GM19351 (cell line): ENCODE data around the gene CCT4.
"Not testable (repeated sequence)": the region's sequence is repeated elsewhere in the genome, so short reads cannot be mapped to it uniquely, and the experiment has no call there.

Source experiments
- ATAC-seq: cut with Tn5 transposase; IDR thresholded peaks from one replicate; pipeline ENCODE4 v1.9.1; 2021; ENCODE audit warnings: mild to moderate bottlenecking, moderate library complexity; ENCODE audit not compliant: unreplicated experiment

CCT4 gene

DNA sequence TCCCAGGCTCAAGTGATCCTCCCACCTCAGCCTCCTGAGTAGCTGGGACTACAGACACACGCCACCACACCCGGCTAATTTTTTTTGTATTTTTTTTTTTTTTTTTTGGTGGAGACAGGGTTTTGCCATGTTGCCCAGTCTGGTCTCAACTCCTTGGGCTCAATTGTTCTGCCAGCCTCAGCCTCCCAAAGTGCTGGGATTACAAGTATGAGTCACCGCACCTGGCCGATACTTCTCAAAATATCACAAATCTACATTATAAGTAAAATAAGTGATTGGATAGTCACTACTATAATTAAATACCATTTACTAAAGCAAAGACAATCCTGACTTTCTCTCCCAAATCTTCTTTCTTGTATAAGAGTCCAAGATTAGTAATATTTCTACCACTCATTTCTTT is 9.1 kb downstream of the CCT4 start:
- not testable (repeated sequence) for ATAC-seq

DNA sequence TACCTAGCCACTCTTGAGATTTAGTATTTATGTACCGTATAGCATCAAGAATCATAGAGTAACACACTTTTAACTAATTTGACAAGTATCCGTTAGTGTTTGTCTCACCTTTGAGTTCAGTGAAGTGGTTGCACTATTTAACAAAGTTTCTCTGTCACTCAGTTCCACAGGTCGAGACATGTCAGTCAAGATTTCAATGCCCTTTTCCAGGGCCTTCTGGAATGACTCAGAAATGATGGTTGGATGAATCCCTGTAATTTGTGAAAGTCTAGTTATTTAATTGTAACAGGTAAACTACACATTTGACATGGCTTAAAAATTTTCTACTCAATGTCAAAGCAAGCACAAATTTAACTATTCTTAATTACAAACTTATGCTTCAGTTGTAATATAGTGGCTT is 9.7 kb downstream of the CCT4 start:
- ATAC-seq = no peak

DNA sequence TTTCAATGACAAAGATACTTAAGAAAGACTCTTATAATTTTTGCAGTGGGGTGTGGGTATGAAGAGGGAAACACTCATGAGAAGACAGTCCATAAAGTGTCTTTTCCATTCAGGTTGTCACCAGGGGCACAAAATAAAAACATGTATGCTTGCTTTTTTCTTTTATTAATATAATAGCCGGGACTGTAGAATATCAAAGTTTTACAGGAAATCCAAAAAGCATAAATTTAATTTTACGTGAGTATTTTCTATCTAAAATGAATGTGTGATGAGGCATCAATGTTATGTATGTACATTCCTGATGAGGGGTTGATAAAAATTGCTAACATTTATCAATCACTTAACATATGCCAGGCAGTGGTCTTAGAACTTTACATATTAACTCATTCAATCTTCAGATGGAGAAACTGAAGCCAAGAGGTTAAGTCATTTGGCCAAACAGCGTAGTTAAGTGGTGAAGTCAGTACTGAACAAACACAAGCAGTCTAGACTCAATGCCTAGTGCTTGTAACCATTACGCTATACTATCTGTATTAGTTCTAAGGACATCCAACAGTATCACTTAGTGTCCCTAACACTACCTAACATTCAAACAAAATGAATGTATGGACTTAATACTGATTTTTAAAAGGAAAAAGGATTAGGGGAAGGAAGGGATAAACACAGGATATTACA is 10.7 kb downstream of the CCT4 start:
- ATAC-seq = no peak

DNA sequence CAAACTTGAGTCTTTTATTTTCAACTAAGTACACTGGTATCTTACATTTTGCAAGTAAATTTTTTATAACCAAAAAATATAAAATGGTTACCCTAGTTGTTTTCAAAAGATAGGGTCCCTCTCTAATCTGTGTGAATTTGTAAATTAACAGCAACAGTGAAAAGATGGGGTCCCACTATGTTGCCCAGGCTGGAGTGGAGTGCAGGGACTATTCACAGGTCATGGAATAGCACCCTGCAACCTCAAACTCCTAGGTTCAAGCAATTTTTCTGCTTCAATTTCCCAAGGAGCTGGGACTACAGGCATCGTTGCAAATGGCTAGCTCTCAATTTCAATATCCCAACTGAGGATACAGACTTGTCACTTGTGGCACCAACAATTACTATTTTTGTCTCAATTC is 12.1 kb downstream of the CCT4 start:
- no peak for ATAC-seq

DNA sequence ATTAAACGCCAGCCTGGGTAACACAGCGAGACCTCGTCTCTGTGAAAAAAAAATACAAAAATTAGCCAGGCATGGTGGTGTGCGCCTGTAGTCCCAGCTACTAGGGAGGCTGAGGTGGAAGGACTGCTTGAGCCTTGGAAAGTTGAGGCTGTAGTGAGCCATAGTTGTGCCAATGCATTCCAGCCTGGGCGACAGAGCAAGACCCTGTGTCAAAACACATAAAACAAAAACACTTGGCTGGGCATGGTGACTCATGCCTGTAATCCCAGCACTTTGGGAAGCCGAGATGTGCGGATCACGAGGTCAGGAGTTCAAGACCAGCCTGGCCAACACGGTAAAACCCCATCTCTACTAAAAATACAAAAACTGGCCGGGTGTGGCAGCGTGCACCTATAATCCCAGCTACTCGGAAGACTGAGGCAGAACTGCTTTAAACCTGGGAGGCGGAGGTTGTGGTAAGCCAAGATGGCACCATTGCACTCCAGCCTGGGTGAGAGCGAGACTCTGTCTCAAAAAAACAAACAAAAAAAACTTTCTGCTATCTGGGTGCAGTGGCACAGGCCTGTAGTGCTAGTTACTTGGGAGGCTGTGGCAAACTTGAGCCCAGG is 21.9 kb downstream of the CCT4 start:
- not testable (repeated sequence) for ATAC-seq

DNA sequence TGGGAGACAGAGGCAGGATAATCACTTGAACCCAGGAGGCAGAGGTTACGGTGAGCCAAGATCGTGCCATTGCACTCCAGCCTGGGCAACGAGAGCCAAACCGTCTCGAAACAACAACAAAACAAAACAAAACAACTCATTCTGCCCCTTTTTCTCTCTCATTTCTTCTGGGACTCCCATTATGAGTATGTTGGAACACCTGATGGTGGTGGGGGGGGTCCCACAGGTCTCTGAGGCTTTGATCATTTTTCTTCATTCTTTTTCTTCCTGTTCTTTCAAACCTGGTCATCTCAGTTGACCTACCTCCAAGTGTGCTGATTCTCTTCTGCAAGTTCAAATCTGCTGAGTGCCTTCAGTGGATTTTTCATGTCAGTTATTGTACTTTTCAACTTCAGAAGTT is 26.4 kb downstream of the CCT4 start:
- ATAC-seq = no peak

DNA sequence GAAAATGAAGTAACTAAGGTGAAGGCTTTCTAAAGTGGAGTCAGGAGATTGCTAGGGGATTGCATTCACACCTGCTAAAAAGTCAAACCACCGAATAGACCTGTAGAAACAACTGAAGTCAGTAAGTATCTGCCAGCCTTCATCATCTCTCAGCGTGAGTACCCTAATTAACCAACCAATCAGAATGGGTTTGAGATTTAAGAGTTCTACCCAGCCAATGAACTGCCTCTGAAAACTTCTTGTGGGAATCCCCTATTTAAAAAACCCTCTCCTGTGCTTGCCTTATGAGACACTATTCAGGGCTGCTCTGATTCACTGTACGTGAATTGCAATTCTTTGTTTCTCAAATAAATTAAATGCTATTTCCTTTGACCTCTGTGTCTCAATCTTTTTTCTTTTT is 31.2 kb downstream of the CCT4 start:
- ATAC-seq = no peak

DNA sequence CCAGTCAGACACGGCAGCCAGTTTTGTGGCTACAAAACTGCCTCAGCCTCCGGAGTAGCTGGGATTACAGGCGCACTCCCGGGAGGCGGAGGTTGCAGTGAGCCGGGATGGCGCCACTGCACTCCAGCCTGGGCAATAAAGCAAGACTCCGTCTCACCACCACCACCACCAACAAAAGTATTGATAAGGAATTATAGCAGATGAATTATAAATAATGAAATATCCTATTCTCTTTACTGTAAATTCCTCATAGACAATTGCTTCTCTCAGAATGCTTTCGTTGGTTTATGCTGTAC is 33.2 kb downstream of the CCT4 start:
- ATAC-seq = no peak

DNA sequence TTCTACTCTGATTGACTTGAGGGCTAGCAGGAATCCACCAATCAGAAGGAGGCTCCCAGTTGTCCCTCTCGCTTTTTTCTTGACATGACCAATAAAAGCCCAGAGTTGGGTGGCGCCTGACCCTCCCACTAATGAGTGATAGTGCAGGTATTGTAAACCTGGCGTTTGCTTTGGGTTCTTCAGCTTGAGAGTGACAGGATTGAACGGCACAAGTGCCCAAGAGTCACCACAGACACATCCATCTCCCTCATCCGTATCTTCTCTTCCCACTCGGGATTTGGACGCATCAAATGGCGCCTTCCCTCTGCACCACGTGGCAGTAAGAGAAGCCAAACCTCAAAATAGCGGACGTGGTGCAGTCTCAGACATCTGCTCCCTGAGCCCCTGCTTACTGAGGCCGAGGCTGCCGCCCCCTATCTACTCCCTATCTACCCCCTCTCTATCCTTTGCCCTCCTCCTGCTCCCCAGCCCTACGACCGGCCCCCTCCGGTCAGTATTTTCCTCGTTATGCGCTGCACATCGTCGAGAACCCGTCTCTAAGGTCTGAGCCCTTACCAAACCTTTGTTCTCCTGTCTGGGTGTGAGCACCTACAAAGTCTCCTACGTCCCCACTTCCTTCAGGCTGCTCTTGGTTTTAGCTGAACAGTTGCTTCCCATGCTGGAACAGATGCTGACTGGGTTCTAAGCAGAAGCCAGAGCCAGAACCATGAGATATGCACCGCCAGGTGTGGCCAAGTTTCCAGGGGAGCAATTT is 33.7 kb downstream of the CCT4 start:
- peak; percentile 85 for ATAC-seq

DNA sequence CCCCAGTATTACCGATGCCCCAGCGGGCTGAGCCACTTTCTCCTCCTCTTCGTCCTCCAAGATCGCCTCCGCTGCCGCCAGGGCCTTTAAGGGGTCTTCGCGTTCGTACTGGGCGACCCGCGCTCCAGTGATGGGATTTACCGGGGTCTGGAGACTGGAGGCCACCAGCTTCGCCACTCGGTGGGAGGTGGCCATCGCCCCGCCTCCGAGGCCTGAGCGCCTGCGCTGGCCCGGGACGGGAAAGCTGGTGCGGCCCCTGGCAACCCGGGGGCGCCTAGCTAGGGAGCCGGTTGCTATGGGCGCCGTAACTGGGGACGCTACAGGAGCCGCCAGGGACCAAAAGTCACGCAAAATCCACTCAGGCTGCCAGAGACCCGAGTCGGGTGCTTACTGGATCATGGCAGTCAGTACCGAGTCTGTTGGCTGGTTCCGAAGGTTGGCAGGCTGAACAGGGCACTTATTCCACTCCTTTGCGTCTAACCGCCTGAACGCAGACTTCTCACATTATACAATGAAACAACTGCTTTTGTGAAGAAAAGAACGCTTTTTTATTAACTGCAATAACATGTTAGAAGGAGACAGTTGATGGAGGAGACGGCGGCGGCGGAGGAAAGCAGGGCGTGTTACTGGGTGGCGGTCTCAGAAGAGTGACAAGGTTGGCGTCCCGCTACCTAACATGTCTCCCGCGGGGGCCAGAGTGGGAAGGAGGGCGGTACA is 34.5 kb downstream of the CCT4 start, which contains the start of gene FAM161A:
Gene FAM161A (minus strand): TSS at position 214 of the 717 bp plus-strand sequence. CDS start 19 bp downstream, at position 195.
- peak; percentile 79 for ATAC-seq

DNA sequence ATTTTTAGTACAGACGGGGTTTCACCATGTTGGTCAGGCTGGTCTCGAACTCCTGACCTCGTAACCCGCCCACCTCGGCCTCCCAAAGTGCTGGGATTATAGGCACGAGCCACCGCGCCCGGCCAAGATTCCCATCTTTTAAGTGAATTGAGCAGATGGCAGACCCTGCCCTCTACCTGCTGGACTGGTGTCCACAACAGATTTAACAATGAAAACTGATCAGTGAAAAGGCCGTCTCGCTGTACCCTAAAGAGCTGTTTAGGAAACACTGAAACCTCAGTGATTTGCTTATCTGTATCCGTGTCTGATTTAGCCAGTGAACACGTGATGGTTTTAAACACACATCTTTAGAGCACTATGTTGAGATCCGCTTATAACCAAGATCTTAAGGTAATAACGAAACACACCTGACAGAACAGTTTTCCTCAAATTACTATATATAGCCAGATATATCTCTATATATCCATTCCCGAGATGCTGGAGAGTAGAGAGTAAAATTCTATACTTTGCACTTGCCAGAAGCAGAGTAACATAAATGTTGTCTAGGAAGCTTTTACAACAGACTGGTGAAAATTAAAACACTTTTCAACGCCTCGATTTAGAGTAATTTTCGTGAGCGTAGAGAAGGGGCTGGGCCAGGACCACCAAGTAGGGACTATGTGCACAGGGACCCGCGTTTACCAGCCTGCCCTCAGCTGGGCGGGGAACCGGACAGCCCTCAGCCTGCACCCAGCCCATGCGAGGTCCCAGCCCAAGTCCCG is 35.2 kb downstream of the CCT4 start:
- ATAC-seq = peak; percentile 59

DNA sequence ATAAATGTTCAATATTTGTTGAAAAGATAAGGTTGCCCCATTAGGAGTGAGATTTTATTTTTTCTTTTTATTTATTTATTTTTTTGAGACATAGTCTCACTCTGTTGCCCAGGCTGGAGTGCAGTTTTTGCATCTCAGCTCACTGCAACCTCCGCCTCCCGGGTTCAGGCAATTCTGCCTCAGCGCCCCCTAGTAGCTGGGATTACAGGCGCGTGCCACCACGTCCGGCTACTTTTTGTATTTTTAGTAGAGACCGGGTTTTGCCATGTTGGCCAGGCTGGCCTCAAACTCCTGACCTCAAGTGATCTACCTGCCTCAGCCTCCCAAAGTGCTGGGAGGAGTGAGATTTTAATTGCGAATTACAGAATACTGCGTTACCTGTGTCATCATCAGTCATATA is 37.2 kb downstream of the CCT4 start:
- not testable (repeated sequence) for ATAC-seq

DNA sequence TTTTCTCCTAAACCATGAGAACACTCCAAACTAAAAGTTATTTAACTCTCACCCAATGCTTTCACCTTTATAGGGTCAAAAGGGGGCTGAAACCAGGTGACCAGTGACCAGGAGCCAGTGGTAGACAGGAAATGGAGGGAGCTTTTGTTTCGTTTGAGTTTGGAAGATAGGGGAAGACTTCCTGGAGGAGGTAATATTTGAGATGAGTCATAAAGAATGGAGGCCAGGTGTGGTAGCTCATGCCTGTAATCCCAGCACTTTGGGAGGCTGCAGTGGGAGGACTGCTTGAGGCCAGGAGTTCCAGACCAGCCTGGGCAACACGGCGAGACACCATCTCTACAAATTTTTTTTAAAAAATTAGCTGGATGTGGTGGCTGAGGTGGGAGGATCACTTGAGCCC is 43.1 kb downstream of the CCT4 start:
- ATAC-seq = no peak

DNA sequence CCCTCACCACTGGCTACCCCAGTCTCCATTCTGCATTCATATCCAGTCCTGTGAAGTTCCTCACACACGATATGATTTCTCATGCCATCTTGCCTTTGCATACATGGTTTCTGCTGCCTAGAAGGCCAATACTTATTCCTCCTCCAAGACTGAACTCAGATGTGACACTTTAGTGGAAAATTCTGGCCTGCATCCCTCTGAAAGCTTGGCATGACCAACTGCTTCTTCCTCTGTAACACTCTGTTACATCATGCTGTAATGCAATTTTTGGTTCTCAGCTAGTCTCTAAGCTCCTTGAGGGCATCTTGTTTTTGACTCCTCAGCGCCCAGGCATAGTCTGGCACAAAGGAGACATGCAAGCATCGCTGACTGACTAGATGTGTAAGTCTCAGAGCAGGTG is 47.2 kb downstream of the CCT4 start:
- no peak for ATAC-seq

DNA sequence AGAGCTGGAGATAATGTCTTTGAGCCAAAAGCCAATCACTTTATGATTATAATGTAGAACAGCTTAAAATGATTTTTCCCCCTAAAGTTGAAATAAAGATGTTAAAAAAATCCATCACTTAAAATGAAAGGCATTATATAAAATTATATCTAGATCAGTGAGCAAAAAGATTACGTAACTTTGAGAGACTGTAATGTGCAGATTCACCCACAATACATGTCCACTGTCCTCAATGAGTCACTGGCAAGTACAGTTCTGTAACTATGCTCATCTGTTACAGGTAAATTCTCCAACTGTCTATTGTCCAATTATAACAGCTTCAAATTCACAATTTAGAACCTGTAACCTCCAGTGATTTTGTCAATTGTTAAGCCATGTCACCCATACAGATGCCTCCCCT is 53.6 kb downstream of the CCT4 start:
- ATAC-seq = no peak

DNA sequence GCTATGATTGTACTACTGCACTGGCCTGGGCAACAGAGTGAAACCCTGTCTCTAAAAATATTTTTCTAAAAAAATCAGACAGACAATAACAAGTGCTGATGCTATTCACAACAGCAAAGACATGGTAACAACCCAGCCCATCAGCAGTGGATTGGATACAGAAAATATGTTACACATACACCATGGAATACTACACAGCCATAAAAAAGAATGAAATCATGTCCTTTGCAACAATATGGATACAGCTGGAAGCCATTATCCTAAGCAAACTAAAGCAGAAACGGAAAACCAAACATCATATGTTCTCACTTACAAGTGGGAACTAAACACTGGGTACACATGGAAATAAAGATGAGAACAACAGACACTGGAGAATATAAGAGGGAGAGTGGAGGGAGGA is 54.5 kb downstream of the CCT4 start:
- ATAC-seq = no peak

DNA sequence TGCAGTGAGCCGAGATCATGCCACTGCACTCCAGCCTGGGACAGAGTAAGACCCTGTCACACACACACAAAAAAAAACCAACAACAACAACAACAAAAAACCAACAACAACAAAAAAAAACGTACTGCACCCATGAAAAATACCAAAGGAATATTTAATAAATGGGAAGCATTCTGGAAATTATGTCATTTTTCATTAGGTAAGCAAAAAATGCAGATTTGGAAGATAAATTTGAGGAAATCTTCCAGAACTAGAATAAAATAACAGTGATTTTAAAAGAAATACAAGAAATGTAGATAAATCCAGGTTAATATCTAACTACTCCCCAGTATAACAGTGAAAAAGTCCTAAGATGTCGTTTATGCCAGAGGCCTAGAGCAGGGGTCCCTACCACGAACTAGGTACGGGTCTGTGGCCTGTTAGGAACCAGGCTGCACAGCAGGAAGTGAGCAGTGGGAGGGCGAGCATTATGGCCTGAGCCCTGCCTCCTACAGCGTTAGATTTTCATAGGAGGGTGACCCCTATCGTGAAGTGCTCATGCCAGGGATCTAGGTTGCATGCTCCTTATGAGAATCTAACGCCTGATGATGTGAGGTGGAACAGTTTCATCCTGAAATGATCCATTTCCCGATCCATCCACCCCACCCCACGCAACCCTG is 56.1 kb downstream of the CCT4 start:
- no peak for ATAC-seq

DNA sequence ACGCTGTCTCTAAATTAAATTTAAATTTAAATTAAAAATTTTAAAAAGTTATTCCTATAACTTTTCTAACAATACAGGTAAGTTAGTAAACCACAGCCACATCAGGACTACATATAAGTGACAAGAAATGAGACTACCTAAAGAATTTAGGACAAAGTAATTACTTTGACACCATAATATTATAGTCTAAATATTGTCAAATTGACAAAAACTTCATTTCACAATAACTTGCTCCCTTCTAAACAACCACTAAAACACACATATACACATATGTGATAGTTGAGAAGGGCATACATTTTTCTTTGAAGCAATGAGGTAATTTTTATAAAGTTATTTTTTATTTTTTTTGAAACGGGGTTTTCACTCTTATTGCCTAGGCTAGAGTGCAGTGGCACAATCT is 66.2 kb downstream of the CCT4 start:
- ATAC-seq = no peak
